Fibroblast of the conjunctiva (primary cell): ENCODE data around the gene ST8SIA1.

Experiments used
- DNase-seq: peaks from one replicate; pipeline ENCODE4 v3.0.0-alpha.2; 2010; ENCODE audit warnings: low read depth

The ST8SIA1 gene

GRCh38 chr12:22283508-22283907 lies 51.0 kb downstream of the ST8SIA1 start:
- DNase-seq = no peak

GRCh38 chr12:22283006-22283506 lies 51.5 kb downstream of the ST8SIA1 start:
- peak; percentile 61 for DNase-seq

GRCh38 chr12:22282283-22282682 lies 52.2 kb downstream of the ST8SIA1 start:
- peak; percentile 18 for DNase-seq

- DNase-seq = no peak
Observed at GRCh38 chr12:22276867-22277266, 57.6 kb downstream of the ST8SIA1 start.

- DNase-seq = no peak
Observed at GRCh38 chr12:22276313-22276712, 58.2 kb downstream of the ST8SIA1 start.

GRCh38 chr12:22275843-22276242 lies 58.7 kb downstream of the ST8SIA1 start:
- DNase-seq = peak; percentile 100

- no peak for DNase-seq
Observed at GRCh38 chr12:22272335-22273151, 62.0 kb downstream of the ST8SIA1 start.

- DNase-seq = peak; percentile 89
Observed at GRCh38 chr12:22271023-22271422, 63.5 kb downstream of the ST8SIA1 start.

GRCh38 chr12:22268973-22269372 lies 65.5 kb downstream of the ST8SIA1 start:
- no peak for DNase-seq

GRCh38 chr12:22268406-22268805 lies 66.1 kb downstream of the ST8SIA1 start:
- no peak for DNase-seq

- no peak for DNase-seq
Observed at GRCh38 chr12:22266101-22266500, 68.4 kb downstream of the ST8SIA1 start.

GRCh38 chr12:22264380-22264779 lies 70.1 kb downstream of the ST8SIA1 start:
- DNase-seq = no peak

- no peak for DNase-seq
Observed at GRCh38 chr12:22262309-22262708, 72.2 kb downstream of the ST8SIA1 start.

- DNase-seq = no peak
Observed at GRCh38 chr12:22257100-22257499, 77.4 kb downstream of the ST8SIA1 start.

- DNase-seq = no peak
Observed at GRCh38 chr12:22256605-22257004, 77.9 kb downstream of the ST8SIA1 start.

GRCh38 chr12:22256041-22256441 lies 78.5 kb downstream of the ST8SIA1 start:
- no peak for DNase-seq

GRCh38 chr12:22255097-22255496 lies 79.4 kb downstream of the ST8SIA1 start:
- no peak for DNase-seq

GRCh38 chr12:22254478-22254877 lies 80.0 kb downstream of the ST8SIA1 start:
- no peak for DNase-seq

GRCh38 chr12:22252057-22252456 lies 82.5 kb downstream of the ST8SIA1 start:
- DNase-seq = no peak

- no peak for DNase-seq
Observed at GRCh38 chr12:22250762-22251161, 83.7 kb downstream of the ST8SIA1 start.

- DNase-seq = no peak
Observed at GRCh38 chr12:22248571-22249115, 85.9 kb downstream of the ST8SIA1 start.

- no peak for DNase-seq
Observed at GRCh38 chr12:22248121-22248520, 86.4 kb downstream of the ST8SIA1 start.

- no peak for DNase-seq
Observed at GRCh38 chr12:22246217-22246846, 88.2 kb downstream of the ST8SIA1 start.
